ENCODE data around the gene HOXB4. TPM values are rescaled to one million over a fixed set of nuclear protein-coding genes. Genes with fewer than 3 reads are reported as not detected.

HOXB4 gene
- total RNA-seq, 1 donor from 2014 or later: 6.5 TPM

GRCh38 chr17:48617471-48618255, 39.5 kb upstream of the HOXB4 start:
- no peak for TF ChIP-seq CTCF (IDR thresholded peaks at IDR 0.05; ENCODE audit: unreplicated experiment)
- H3K27ac Mint-ChIP-seq (ENCODE audit: unreplicated experiment): no peak overlapping the region
- peaks cover 33% of the 10 kb centered on the region for H3K4me1 Mint-ChIP-seq (ENCODE audit: unreplicated experiment)
- peaks cover 35% of the 10 kb centered on the region for H3K27me3 Mint-ChIP-seq (ENCODE audit: unreplicated experiment)
- peak overlapping the region; percentile 63 for H3K4me3 Mint-ChIP-seq (ENCODE audit: unreplicated experiment)
- no peaks in the 10 kb centered on the region for H3K36me3 Mint-ChIP-seq (ENCODE audit: low read depth, unreplicated experiment)
- H3K9me3 Mint-ChIP-seq (ENCODE audit: unreplicated experiment): no peaks in the 10 kb centered on the region
- no peak for DNase-seq (ENCODE audit: low spot score)

DNA sequence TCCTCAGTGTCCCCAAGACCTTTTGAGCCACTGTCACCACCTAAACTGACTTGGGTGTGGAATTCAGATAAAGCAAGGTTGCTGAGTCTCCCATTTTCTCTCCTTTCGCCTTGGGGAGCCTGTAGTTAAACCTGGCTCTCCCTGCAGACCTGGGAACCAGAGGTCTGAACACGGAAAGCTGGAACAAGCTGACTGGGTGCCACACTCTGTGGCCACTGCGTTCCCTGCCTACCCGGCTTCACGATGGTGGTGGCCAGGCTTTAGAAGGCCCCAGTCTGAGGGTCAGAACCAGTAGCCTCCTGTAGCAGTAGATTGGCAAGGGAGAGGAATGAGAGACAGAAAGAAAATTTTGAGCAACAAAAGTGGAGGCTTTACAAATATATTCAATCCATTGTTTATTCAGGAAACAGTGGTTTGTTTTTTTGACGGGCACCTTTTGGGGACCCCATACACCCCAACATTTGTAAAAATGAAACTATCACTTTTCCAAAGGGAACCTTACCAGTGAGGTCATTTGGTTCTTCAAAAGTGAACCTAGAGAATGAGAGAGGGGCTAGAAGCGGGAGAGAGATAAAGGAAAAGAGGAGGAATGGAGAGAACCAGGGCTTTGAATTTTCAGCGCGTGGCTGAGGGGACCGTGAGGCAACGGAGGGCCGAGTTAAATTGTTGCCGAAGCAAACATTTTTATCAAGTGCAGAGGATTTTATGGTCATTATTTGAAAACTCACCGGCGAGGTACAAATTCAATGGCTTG, 38.7 kb upstream of the HOXB4 start:
- TF ChIP-seq CTCF (IDR thresholded peaks at IDR 0.05; ENCODE audit: unreplicated experiment): no peak
- H3K9me3 Mint-ChIP-seq (ENCODE audit: unreplicated experiment): no peaks in the 10 kb centered on the region
- H3K4me1 Mint-ChIP-seq (ENCODE audit: unreplicated experiment): peaks cover 37% of the 10 kb centered on the region
- H3K27ac Mint-ChIP-seq (ENCODE audit: unreplicated experiment): no peak overlapping the region
- H3K4me3 Mint-ChIP-seq (ENCODE audit: unreplicated experiment): no peak overlapping the region
- peaks cover 32% of the 10 kb centered on the region for H3K27me3 Mint-ChIP-seq (ENCODE audit: unreplicated experiment)
- no peak for DNase-seq (ENCODE audit: low spot score)
- H3K36me3 Mint-ChIP-seq (ENCODE audit: low read depth, unreplicated experiment): no peaks in the 10 kb centered on the region

GRCh38 chr17:48615963-48616716, 38.0 kb upstream of the HOXB4 start:
- no peak overlapping the region for H3K4me3 Mint-ChIP-seq (ENCODE audit: unreplicated experiment)
- H3K9me3 Mint-ChIP-seq (ENCODE audit: unreplicated experiment): no peaks in the 10 kb centered on the region
- no peaks in the 10 kb centered on the region for H3K36me3 Mint-ChIP-seq (ENCODE audit: low read depth, unreplicated experiment)
- no peak for DNase-seq (ENCODE audit: low spot score)
- TF ChIP-seq CTCF (IDR thresholded peaks at IDR 0.05; ENCODE audit: unreplicated experiment): no peak
- peaks cover 34% of the 10 kb centered on the region for H3K4me1 Mint-ChIP-seq (ENCODE audit: unreplicated experiment)
- H3K27me3 Mint-ChIP-seq (ENCODE audit: unreplicated experiment): peaks cover 29% of the 10 kb centered on the region
- no peak overlapping the region for H3K27ac Mint-ChIP-seq (ENCODE audit: unreplicated experiment)

DNA sequence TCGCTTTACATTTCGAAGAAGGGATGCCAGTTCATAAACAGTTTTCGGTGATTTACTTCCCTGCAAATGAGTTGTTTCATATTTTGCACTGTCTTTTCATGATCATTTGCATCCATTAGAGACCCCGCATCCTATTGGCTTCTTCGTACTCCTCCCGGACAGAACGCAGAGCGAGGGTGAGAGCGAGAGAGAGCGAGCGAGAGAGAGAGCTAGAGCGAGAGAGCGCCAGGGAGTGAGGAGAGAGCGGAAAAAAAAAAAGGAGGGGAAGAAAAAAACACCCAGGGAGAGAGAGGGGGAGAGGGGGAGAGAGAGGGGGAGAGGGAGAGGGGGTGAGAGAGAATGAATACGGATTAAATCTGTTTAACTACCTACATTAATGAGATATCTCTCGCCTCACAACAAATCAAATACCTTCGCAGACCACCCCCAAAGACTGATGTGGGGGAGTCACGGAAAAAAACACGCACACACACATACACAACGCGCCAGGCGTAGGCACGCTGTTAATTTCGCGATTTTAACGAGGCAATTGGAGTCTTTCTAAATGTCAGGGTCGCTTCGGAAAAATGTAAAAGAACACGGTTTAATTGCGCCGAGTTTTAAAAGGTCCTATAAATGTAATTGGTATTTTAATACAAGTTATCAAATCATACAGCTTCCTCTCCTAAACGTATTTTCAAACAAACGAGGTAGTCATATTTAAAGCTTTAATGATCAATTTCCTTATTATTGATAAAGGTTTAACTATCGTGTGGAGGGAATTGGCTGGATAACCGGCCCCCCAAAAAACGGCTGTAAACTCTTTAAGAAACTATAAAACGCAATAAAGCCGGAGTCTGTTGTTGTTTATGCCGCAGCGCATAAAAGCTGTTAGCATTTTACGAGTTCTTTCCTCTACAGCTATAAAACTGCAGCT, 37.2 kb upstream of the HOXB4 start, which contains the start of gene HOXB8:
Gene HOXB8, minus strand, starts transcription at position 246 of the 916 bp plus-strand sequence. CDS start 588 bp downstream, outside the sequence.
- TF ChIP-seq CTCF (IDR thresholded peaks at IDR 0.05; ENCODE audit: unreplicated experiment): no peak
- no peak within 1 kb of the TSS for H3K4me3 Mint-ChIP-seq (ENCODE audit: unreplicated experiment)
- no peaks in the 10 kb centered on the region for H3K36me3 Mint-ChIP-seq (ENCODE audit: low read depth, unreplicated experiment)
- H3K27me3 Mint-ChIP-seq (ENCODE audit: unreplicated experiment): peaks cover 34% of the 10 kb centered on the region
- DNase-seq (ENCODE audit: low spot score): no peak
- peaks cover 34% of the 10 kb centered on the region for H3K4me1 Mint-ChIP-seq (ENCODE audit: unreplicated experiment)
- no peaks in the 10 kb centered on the region for H3K9me3 Mint-ChIP-seq (ENCODE audit: unreplicated experiment)
- no peak within 1 kb of the TSS for H3K27ac Mint-ChIP-seq (ENCODE audit: unreplicated experiment)

All from endothelial cell (in vitro differentiated cells).